Osteoblast (primary cell): ENCODE measurements around the gene CDH4. TPM values are rescaled to one million over a fixed set of nuclear protein-coding genes. Genes with fewer than 3 reads are reported as not detected.

ENCODE experiments used
- DNase-seq: peaks from one replicate; pipeline ENCODE4 v3.0.0; 2011; ENCODE audit warnings: low spot score, mixed read lengths; ENCODE audit not compliant: insufficient read length; ENCODE audit errors: missing footprints
- H2AFZ ChIP-seq: 2 replicates; pipeline ENCODE4 v1.6.0; 2011; ENCODE audit warnings: mild to moderate bottlenecking, low read length
- H3K27ac ChIP-seq: 2 replicates; pipeline ENCODE4 v1.5.1; 2011; ENCODE audit warnings: mild to moderate bottlenecking, low read depth, low read length, moderate library complexity
- H3K27me3 ChIP-seq: 2 replicates; pipeline ENCODE4 v1.6.0; 2012; ENCODE audit warnings: mild to moderate bottlenecking, control low read depth, inconsistent platforms, low read length, moderate library complexity; ENCODE audit not compliant: insufficient read depth
- H3K36me3 ChIP-seq: 2 replicates; pipeline ENCODE4 v1.5.1; 2011; ENCODE audit warnings: mild to moderate bottlenecking, low read length, control low read depth, moderate library complexity; ENCODE audit not compliant: insufficient read depth
- H3K4me1 ChIP-seq: 2 replicates; pipeline ENCODE4 v1.5.1; 2011; ENCODE audit warnings: mild to moderate bottlenecking, low read length, control low read depth, moderate library complexity; ENCODE audit not compliant: insufficient read depth
- H3K4me2 ChIP-seq: 2 replicates; pipeline ENCODE4 v1.6.0; 2011; ENCODE audit warnings: mild to moderate bottlenecking, low read length; ENCODE audit not compliant: insufficient read depth
- H3K4me3 ChIP-seq: fragments of 200-600 bp; sonication (generic); 3 replicates; pipeline ENCODE4 v1.5.1; 2012; ENCODE audit warnings: mild to moderate bottlenecking, low read length, inconsistent platforms; ENCODE audit not compliant: insufficient read depth
- H3K79me2 ChIP-seq: 2 replicates; pipeline ENCODE4 v1.6.0; 2012; ENCODE audit warnings: mild to moderate bottlenecking, low read length, control low read depth, inconsistent platforms; ENCODE audit not compliant: insufficient read depth
- H3K9me3 ChIP-seq: 2 replicates; pipeline ENCODE4 v1.5.1; 2011; ENCODE audit warnings: low read depth, low read length, control low read depth
- H4K20me1 ChIP-seq: 2 replicates; pipeline ENCODE4 v1.6.0; 2012; ENCODE audit warnings: mild to moderate bottlenecking, low read length, control low read depth; ENCODE audit not compliant: insufficient read depth
- CTCF ChIP-seq: IDR thresholded peaks from 2 replicates; pipeline ENCODE4 v1.5.1; 2011; ENCODE audit warnings: mild to moderate bottlenecking, low read depth, low read length, moderate library complexity; ENCODE audit errors: extremely low read depth
- total RNA-seq: library from RNA; depleted of rRNA; stranded (reverse); fragments of >200 nt; gene quantifications from 2 replicates; pipeline ENCODE4 v1.2.3, GENCODE V29; 2012

CDH4 gene
- total RNA-seq, 1 donor: 1.1 TPM

GRCh38 chr20:61536671-61537070 lies 284.6 kb downstream of the CDH4 start:
- no peaks in the 10 kb centered on the region for H3K9me3 ChIP-seq
- no peaks in the 10 kb centered on the region for H3K4me1 ChIP-seq
- TF ChIP-seq CTCF: no peak
- H3K36me3 ChIP-seq: no peaks in the 10 kb centered on the region
- no peaks in the 10 kb centered on the region for H3K27me3 ChIP-seq
- no peak for DNase-seq
- no peaks in the 10 kb centered on the region for H3K79me2 ChIP-seq
- H3K4me2 ChIP-seq: no peak overlapping the region
- no peak overlapping the region for H3K4me3 ChIP-seq
- H3K27ac ChIP-seq: no peak overlapping the region
- H4K20me1 ChIP-seq: no peaks in the 10 kb centered on the region
- no peak overlapping the region for H2AFZ ChIP-seq

GRCh38 chr20:61537239-61538182 lies 285.4 kb downstream of the CDH4 start:
- Histone ChIP-seq H3K36me3 (no peaks in the 10 kb centered on the region), H3K27ac (no peak overlapping the region), H3K9me3 (no peaks in the 10 kb centered on the region), H3K79me2 (no peaks in the 10 kb centered on the region), H4K20me1 (no peaks in the 10 kb centered on the region), H2AFZ (no peak overlapping the region), H3K4me3 (no peak overlapping the region), H3K4me2 (no peak overlapping the region), H3K4me1 (no peaks in the 10 kb centered on the region), H3K27me3 (no peaks in the 10 kb centered on the region)
- TF ChIP-seq CTCF: no peak
- DNase-seq: peak; percentile 56

- Histone ChIP-seq H3K27ac (no peak overlapping the region), H3K79me2 (no peaks in the 10 kb centered on the region), H3K4me2 (no peak overlapping the region), H3K4me3 (no peak overlapping the region), H3K27me3 (no peaks in the 10 kb centered on the region), H3K4me1 (no peaks in the 10 kb centered on the region), H3K9me3 (no peaks in the 10 kb centered on the region), H4K20me1 (no peaks in the 10 kb centered on the region), H3K36me3 (no peaks in the 10 kb centered on the region), H2AFZ (no peak overlapping the region)
- no peak for TF ChIP-seq CTCF
- DNase-seq: peak; percentile 62
Observed at GRCh38 chr20:61538183-61538942, 286.3 kb downstream of the CDH4 start.

GRCh38 chr20:61538943-61539265 lies 286.8 kb downstream of the CDH4 start:
- Histone ChIP-seq H3K36me3 (no peaks in the 10 kb centered on the region), H3K4me2 (no peak overlapping the region), H3K79me2 (no peaks in the 10 kb centered on the region), H3K9me3 (no peaks in the 10 kb centered on the region), H3K27ac (no peak overlapping the region), H3K27me3 (no peaks in the 10 kb centered on the region), H3K4me3 (no peak overlapping the region), H2AFZ (no peak overlapping the region), H4K20me1 (no peaks in the 10 kb centered on the region), H3K4me1 (no peaks in the 10 kb centered on the region)
- no peak for TF ChIP-seq CTCF
- peak; percentile 35 for DNase-seq
